Breast epithelium (tissue), 3 donors: ENCODE results near the gene MMGT1.

Experiments
- CTCF ChIP-seq, 3 donors: fragments of 450-650 bp; IDR thresholded peaks; one replicate each; pipeline ENCODE4 v1.5.1; 2016 to 2017; ENCODE audit warnings: antibody characterized with exemption in 3 of 3, mild to moderate bottlenecking in 3 of 3, moderate library complexity in 3 of 3
- POLR2A ChIP-seq: fragments of 450-650 bp; IDR thresholded peaks from one replicate; pipeline ENCODE4 v1.6.1; 2016; ENCODE audit warnings: antibody characterized with exemption, mild to moderate bottlenecking, moderate library complexity

DNA sequence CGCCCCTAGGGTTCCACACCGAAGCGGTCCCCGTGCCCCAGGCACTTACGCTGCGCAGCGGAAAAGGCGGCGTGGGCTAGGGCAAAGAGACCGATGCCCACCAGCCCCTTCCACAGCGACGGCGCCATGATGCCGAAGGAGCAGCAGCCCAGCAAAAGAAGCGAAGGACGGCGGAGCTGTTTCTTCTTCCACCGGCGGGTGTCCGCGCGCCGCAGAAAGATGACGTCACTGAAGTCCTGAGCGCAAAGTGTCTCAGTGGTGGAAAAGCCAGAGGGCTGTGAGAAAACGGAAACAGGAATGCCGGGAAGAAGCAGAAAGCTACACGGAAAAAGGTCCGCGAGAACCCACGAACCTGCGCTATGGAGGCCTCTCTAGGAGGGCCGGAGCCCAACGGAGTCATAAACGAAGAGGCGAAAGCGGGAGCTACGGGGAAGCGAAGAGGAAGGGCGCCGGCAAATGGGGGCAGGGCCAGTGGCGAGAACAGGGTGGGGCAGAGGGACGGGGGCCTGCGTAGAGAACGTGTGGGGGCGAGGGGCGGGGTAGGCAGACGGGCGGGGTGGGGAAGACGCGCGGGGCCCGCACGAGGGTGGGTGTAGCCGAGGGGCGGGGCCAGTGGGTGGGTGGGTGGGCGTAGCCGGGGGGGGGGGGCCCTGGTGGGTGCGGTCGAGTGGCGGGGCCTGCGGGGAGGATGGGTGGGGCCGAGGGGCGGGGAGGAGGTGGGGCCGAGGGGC is at the start of gene MMGT1:
- peak; percentile 40 for TF ChIP-seq POLR2A
- TF ChIP-seq CTCF (IDR thresholded peaks at IDR 0.05) = peak in 2 of 3 donors; percentile 14 to 37
